SK-N-SH (cell line): ENCODE measurements around the gene KCNK15. TPM values are rescaled to one million over a fixed set of nuclear protein-coding genes. Genes with fewer than 3 reads are reported as not detected.

Experiments used
- CTCF ChIA-PET: fragments of 300-600, 350-600 bp; formaldehyde crosslinking; extraction: SDS; loops from one replicate; lab custom pipeline; 2021; lab: Yijun Ruan, JAX
- POLR2A ChIA-PET: fragments of 350-600 bp; sonication (Branson Sonifier 250); formaldehyde crosslinking; extraction: SDS; loops from one replicate; lab custom pipeline; 2020; ENCODE audit warnings: antibody characterized with exemption, inconsistent platforms; lab: Yijun Ruan, JAX
- DNase-seq: peaks from one replicate; pipeline ENCODE4 v3.0.0; 2012
- H2AFZ ChIP-seq: fragments of 200-600 bp; sonication (generic); 2 replicates; pipeline ENCODE4 v1.8.1; 2016; ENCODE audit warnings: antibody characterized with exemption, mild to moderate bottlenecking, low read depth
- H3F3A ChIP-seq: fragments of 200-600 bp; sonication (generic); replicated peaks from 2 replicates; pipeline ENCODE3; 2016; ENCODE audit warnings: antibody characterized with exemption, mild to moderate bottlenecking; ENCODE audit not compliant: insufficient read depth
- H3K27ac ChIP-seq, 2 experiments: fragments of 200-500 bp in 1 of 2; fragments of 200-600 bp in 1 of 2; sonication (Bioruptor generic) in 1 of 2; sonication (generic), shearing (Covaris generic) in 1 of 2; 2 replicates each; pipeline versions ENCODE4 v1.5.1 to v1.6.1; 2014 to 2016; ENCODE audit warnings: low read depth in 2 of 2, inconsistent platforms in 1 of 2, low read length in 1 of 2, mild to moderate bottlenecking in 1 of 2, mixed read lengths in 1 of 2
- H3K27me3 ChIP-seq: fragments of 200-600 bp; sonication (generic), shearing (Covaris generic); 2 replicates; pipeline ENCODE4 v1.6.1; 2016; ENCODE audit warnings: mixed run types; ENCODE audit not compliant: insufficient read depth
- H3K36me3 ChIP-seq, 2 experiments: fragments of 200-500 bp in 1 of 2; fragments of 200-600 bp in 1 of 2; sonication (Bioruptor generic) in 1 of 2; sonication (generic) in 1 of 2; replicated peaks in 1 of 2; 2 replicates each; pipeline versions ENCODE3 to v1.5.1; 2014 to 2016; ENCODE audit warnings: low read length in 1 of 2, mild to moderate bottlenecking in 1 of 2; ENCODE audit not compliant: insufficient read depth in 2 of 2, control insufficient read depth in 1 of 2
- H3K4me1 ChIP-seq, 2 experiments: fragments of 200-500 bp in 1 of 2; fragments of 200-600 bp in 1 of 2; sonication (Bioruptor generic) in 1 of 2; sonication (generic), shearing (Covaris generic) in 1 of 2; 2 replicates each; pipeline versions ENCODE4 v1.5.1 to v1.6.1; 2014 to 2016; ENCODE audit warnings: low read depth in 1 of 2, low read length in 1 of 2, mixed run types in 1 of 2; ENCODE audit not compliant: insufficient read depth in 2 of 2, control insufficient read depth in 1 of 2
- H3K4me2 ChIP-seq: fragments of 200-600 bp; sonication (generic), shearing (Covaris generic); 2 replicates; pipeline ENCODE4 v1.6.1; 2017; ENCODE audit warnings: mixed run types
- H3K4me3 ChIP-seq, 2 experiments: fragments of 200-500 bp in 1 of 2; fragments of 200-600 bp in 1 of 2; sonication (Bioruptor generic) in 1 of 2; sonication (generic), shearing (Covaris generic) in 1 of 2; 2 replicates each; pipeline versions ENCODE4 v1.5.1 to v1.8.1; 2014 to 2016; ENCODE audit warnings: low read depth in 2 of 2, inconsistent platforms in 1 of 2, low read length in 1 of 2, mild to moderate bottlenecking in 1 of 2, mixed read lengths in 1 of 2, moderate library complexity in 1 of 2
- H3K79me2 ChIP-seq: fragments of 200-600 bp; sonication (generic); 2 replicates; pipeline ENCODE4 v1.8.1; 2017; ENCODE audit warnings: mild to moderate bottlenecking; ENCODE audit not compliant: insufficient read depth
- H3K9ac ChIP-seq: fragments of 200-600 bp; sonication (generic); 2 replicates; pipeline ENCODE4 v1.6.1; 2017; ENCODE audit warnings: mixed run types
- H3K9me2 ChIP-seq: fragments of 200-600 bp; sonication (generic); 2 replicates; pipeline ENCODE4 v1.6.1; 2017; ENCODE audit warnings: mixed run types
- H3K9me3 ChIP-seq: fragments of 200-600 bp; sonication (generic); 2 replicates; pipeline ENCODE4 v1.6.1; 2017; ENCODE audit warnings: mixed run types, mild to moderate bottlenecking, moderate library complexity
- H4K20me1 ChIP-seq: fragments of 200-600 bp; sonication (generic); 2 replicates; pipeline ENCODE4 v1.6.1; 2017; ENCODE audit warnings: mild to moderate bottlenecking, mixed run types; ENCODE audit not compliant: insufficient read depth
- CHD2 ChIP-seq: fragments of 150-350 bp; IDR thresholded peaks from 2 replicates; pipeline ENCODE4 v1.6.1; 2018; ENCODE audit warnings: low read length; ENCODE audit not compliant: partially characterized antibody
- FOXM1 ChIP-seq: IDR thresholded peaks from 2 replicates; pipeline ENCODE4 v1.4.0; 2012; ENCODE audit warnings: low read depth, mild to moderate bottlenecking
- GABPA ChIP-seq: IDR thresholded peaks from 2 replicates; pipeline ENCODE4 v1.4.0; 2012; ENCODE audit warnings: low read depth, mild to moderate bottlenecking
- GATA2 ChIP-seq: sonication (generic); formaldehyde crosslinking; IDR thresholded peaks from 2 replicates; pipeline ENCODE4 v1.5.0; 2020; ENCODE audit warnings: mild to moderate bottlenecking, missing genetic modification reagents
- IRF3 ChIP-seq: fragments of 150-350 bp; IDR thresholded peaks from 2 replicates; pipeline ENCODE4 v1.6.1; 2016; ENCODE audit warnings: mild to moderate bottlenecking, low read depth, low read length
- JUND ChIP-seq: IDR thresholded peaks from 2 replicates; pipeline ENCODE4 v1.4.0; 2012
- MAX ChIP-seq: IDR thresholded peaks from 2 replicates; pipeline ENCODE4 v1.4.0; 2012; ENCODE audit warnings: low read depth
- MEF2A ChIP-seq: IDR thresholded peaks from 2 replicates; pipeline ENCODE4 v1.4.0; 2012; ENCODE audit warnings: low read depth, borderline replicate concordance
- MXI1 ChIP-seq: IDR thresholded peaks from 2 replicates; pipeline ENCODE4 v1.6.1; 2012; ENCODE audit warnings: mild to moderate bottlenecking, low read depth, low read length, improper control_type of control experiment
- NRF1 ChIP-seq: IDR thresholded peaks from 2 replicates; pipeline ENCODE4 v1.6.1; 2012; ENCODE audit warnings: low read depth, mild to moderate bottlenecking, low read length
- PBX3 ChIP-seq: IDR thresholded peaks from 2 replicates; pipeline ENCODE4; 2012
- RAD21 ChIP-seq: IDR thresholded peaks from 2 replicates; pipeline ENCODE4 v1.6.1; 2012; ENCODE audit warnings: mild to moderate bottlenecking, low read length
- RCOR1 ChIP-seq: fragments of 150-350 bp; IDR thresholded peaks from 2 replicates; pipeline ENCODE4 v1.6.1; 2017; ENCODE audit warnings: antibody characterized with exemption, low read length
- REST ChIP-seq: IDR thresholded peaks from 2 replicates; pipeline ENCODE4 v1.6.1; 2012; ENCODE audit warnings: mild to moderate bottlenecking, low read depth, low read length, moderate library complexity
- RFX5 ChIP-seq: IDR thresholded peaks from 2 replicates; pipeline ENCODE4 v1.6.1; 2012; ENCODE audit warnings: mild to moderate bottlenecking, improper control_type of control experiment, low read length
- RXRA ChIP-seq: IDR thresholded peaks from 2 replicates; pipeline ENCODE4 v1.4.0; 2012; ENCODE audit warnings: low read depth, mild to moderate bottlenecking, borderline replicate concordance
- SIN3A ChIP-seq: IDR thresholded peaks from 2 replicates; pipeline ENCODE4 v1.6.1; 2012; ENCODE audit warnings: low read depth, mild to moderate bottlenecking, low read length, moderate library complexity, borderline replicate concordance
- TAF1 ChIP-seq: IDR thresholded peaks from 2 replicates; pipeline ENCODE4 v1.6.1; 2012; ENCODE audit warnings: low read depth, mild to moderate bottlenecking, low read length, moderate library complexity, borderline replicate concordance
- TCF12 ChIP-seq: IDR thresholded peaks from 2 replicates; pipeline ENCODE4 v1.4.0; 2012
- TEAD4 ChIP-seq: IDR thresholded peaks from 2 replicates; pipeline ENCODE4 v1.4.0; 2012; ENCODE audit warnings: mild to moderate bottlenecking, borderline replicate concordance; ENCODE audit not compliant: insufficient read depth
- WGBS: methylation state at CpG from one replicate; pipeline ENCODE4 v1.1.6; 2017; ENCODE audit warnings: low lambda C conversion rate; 5-methylcytosine and 5-hydroxymethylcytosine counted together
- polyA plus RNA-seq, 3 experiments: library from polyadenylated mRNA; depleted of rRNA; stranded (reverse); fragments of >200 nt; gene quantifications; 2 replicates each; pipeline ENCODE4 v1.2.3, GENCODE V29; 2012

Gene KCNK15
- polyA plus RNA-seq, 1 of the 3 experiments (the other 2 are of a cell fraction) = 0.02 TPM

GRCh38 chr20:44707018-44707579 lies 38.6 kb upstream of the KCNK15 start:
- Histone ChIP-seq H3K4me2 (no peak overlapping the region), H3K9me2 (no peaks in the 10 kb centered on the region), H3K79me2 (no peaks in the 10 kb centered on the region), H3K4me3 (no peak overlapping the region), H4K20me1 (no peaks in the 10 kb centered on the region), H3K9me3 (no peaks in the 10 kb centered on the region), H3K4me1 (peaks cover 5 to 10% of the 10 kb centered on the region in 2 experiments; a peak in 1 of 4 replicates), H3F3A (no peaks in the 10 kb centered on the region), H3K27me3 (no peaks in the 10 kb centered on the region), H3K36me3 (no peaks in the 10 kb centered on the region), H2AFZ (no peak overlapping the region), H3K9ac (no peak overlapping the region), H3K27ac (no peak overlapping the region)
- CTCF ChIA-PET = interaction anchor here (0.8 to 7.0 kb wide), 4 partner anchors 16 to 94 kb away, joined by 3 to 61 read pairs (median 4); no protein-coding TSS in a partner anchor
- POLR2A ChIA-PET = no interaction called here
- WGBS = 89% methylated on average over 5 of the region's 5 CpGs
- DNase-seq = no peak
- TF ChIP-seq CHD2 (no peak), RFX5 (no peak), RCOR1 (no peak), MAX (no peak), MEF2A (no peak), TCF12 (no peak), RXRA (no peak), PBX3 (no peak), GABPA (no peak), JUND (no peak), TEAD4 (no peak), GATA2 (CRISPR knock-in tag) (no peak), SIN3A (no peak), REST (no peak), FOXM1 (no peak), RAD21 (no peak), MXI1 (no peak), TAF1 (no peak), NRF1 (no peak), IRF3 (no peak)
- TF ChIP-seq, all 33 proteins: peak for 0
